ENCODE measurements around the gene SPATA31D4. TPM values are rescaled to one million over a fixed set of nuclear protein-coding genes. Genes with fewer than 3 reads are reported as not detected.

The SPATA31D4 gene
- total RNA-seq, 4 donors from 2014 or later: not detected

- Histone ChIP-seq H3K27me3 (no peaks in the 10 kb centered on the region), H3K4me1 (no peaks in the 10 kb centered on the region), H3K9me3 (no peaks in the 10 kb centered on the region), H3K36me3 (no peaks in the 10 kb centered on the region), H3K4me3 (no peak overlapping the region), H3K27ac (no peak overlapping the region)
- DNase-seq (ENCODE audit: low spot score in 2 of 2): no peak
- no peak for TF ChIP-seq CTCF (IDR thresholded peaks at IDR 0.05)
- no peak for TF ChIP-seq EP300 (IDR thresholded peaks at IDR 0.05)
- TF ChIP-seq POLR2AphosphoS5 (IDR thresholded peaks at IDR 0.05): no peak
- TF ChIP-seq POLR2A (IDR thresholded peaks at IDR 0.05): no peak
These were observed 41.7 kb downstream of the SPATA31D4 start for GRCh38 chr9:81969971-81970370.

- Histone ChIP-seq H3K4me3 (no peak overlapping the region), H3K27ac (no peak overlapping the region), H3K27me3 (no peaks in the 10 kb centered on the region), H3K36me3 (no peaks in the 10 kb centered on the region), H3K4me1 (no peaks in the 10 kb centered on the region), H3K9me3 (no peaks in the 10 kb centered on the region)
- DNase-seq (ENCODE audit: low spot score in 2 of 2): no peak
- TF ChIP-seq EP300 (IDR thresholded peaks at IDR 0.05): no peak
- no peak for TF ChIP-seq CTCF (IDR thresholded peaks at IDR 0.05)
- no peak for TF ChIP-seq POLR2AphosphoS5 (IDR thresholded peaks at IDR 0.05)
- no peak for TF ChIP-seq POLR2A (IDR thresholded peaks at IDR 0.05)
These were observed 43.5 kb downstream of the SPATA31D4 start for GRCh38 chr9:81971727-81972126.

- Histone ChIP-seq H3K4me3 (no peak overlapping the region), H3K27me3 (no peaks in the 10 kb centered on the region), H3K36me3 (no peaks in the 10 kb centered on the region), H3K4me1 (no peaks in the 10 kb centered on the region), H3K9me3 (no peaks in the 10 kb centered on the region), H3K27ac (no peak overlapping the region)
- DNase-seq (ENCODE audit: low spot score in 2 of 2): no peak
- no peak for TF ChIP-seq CTCF (IDR thresholded peaks at IDR 0.05)
- WGBS: 82% methylated on average over 5 of the region's 5 CpGs
These were observed 46.5 kb downstream of the SPATA31D4 start for GRCh38 chr9:81974764-81975163.

- Histone ChIP-seq H3K9me3 (no peaks in the 10 kb centered on the region), H3K36me3 (no peaks in the 10 kb centered on the region), H3K27ac (no peak overlapping the region), H3K4me1 (no peaks in the 10 kb centered on the region), H3K4me3 (no peak overlapping the region), H3K27me3 (no peaks in the 10 kb centered on the region)
- TF ChIP-seq POLR2AphosphoS5 (IDR thresholded peaks at IDR 0.05): no peak
- no peak for TF ChIP-seq EP300 (IDR thresholded peaks at IDR 0.05)
- TF ChIP-seq POLR2A (IDR thresholded peaks at IDR 0.05): no peak
- no peak for TF ChIP-seq CTCF (IDR thresholded peaks at IDR 0.05)
- WGBS: 89% methylated on average over 11 of the region's 11 CpGs
- no peak for DNase-seq (ENCODE audit: low spot score in 2 of 2)
These were observed 48.1 kb downstream of the SPATA31D4 start for GRCh38 chr9:81976351-81976750.

- no peak for TF ChIP-seq POLR2AphosphoS5 (IDR thresholded peaks at IDR 0.05)
- TF ChIP-seq POLR2A (IDR thresholded peaks at IDR 0.05): no peak
- Histone ChIP-seq H3K4me3 (no peak overlapping the region), H3K36me3 (no peaks in the 10 kb centered on the region), H3K27ac (no peak overlapping the region), H3K9me3 (no peaks in the 10 kb centered on the region), H3K4me1 (no peaks in the 10 kb centered on the region), H3K27me3 (no peaks in the 10 kb centered on the region)
- WGBS: 67% methylated on average over 2 of the region's 2 CpGs
- no peak for DNase-seq (ENCODE audit: low spot score in 2 of 2)
These were observed 51.0 kb downstream of the SPATA31D4 start for GRCh38 chr9:81979196-81979595.

- DNase-seq (ENCODE audit: low spot score in 2 of 2): no peak
- Histone ChIP-seq H3K27ac (no peak overlapping the region), H3K4me1 (peaks cover 4% of the 10 kb centered on the region), H3K36me3 (no peaks in the 10 kb centered on the region), H3K27me3 (no peaks in the 10 kb centered on the region), H3K9me3 (no peaks in the 10 kb centered on the region), H3K4me3 (no peak overlapping the region)
- TF ChIP-seq EP300 (IDR thresholded peaks at IDR 0.05) (no peak), POLR2A (IDR thresholded peaks at IDR 0.05) (no peak), CTCF (IDR thresholded peaks at IDR 0.05) (no peak), POLR2AphosphoS5 (IDR thresholded peaks at IDR 0.05) (no peak)
These were observed 52.3 kb downstream of the SPATA31D4 start for GRCh38 chr9:81980568-81980967.
